ENCODE data around the gene HSD11B1.

Gene HSD11B1

DNA sequence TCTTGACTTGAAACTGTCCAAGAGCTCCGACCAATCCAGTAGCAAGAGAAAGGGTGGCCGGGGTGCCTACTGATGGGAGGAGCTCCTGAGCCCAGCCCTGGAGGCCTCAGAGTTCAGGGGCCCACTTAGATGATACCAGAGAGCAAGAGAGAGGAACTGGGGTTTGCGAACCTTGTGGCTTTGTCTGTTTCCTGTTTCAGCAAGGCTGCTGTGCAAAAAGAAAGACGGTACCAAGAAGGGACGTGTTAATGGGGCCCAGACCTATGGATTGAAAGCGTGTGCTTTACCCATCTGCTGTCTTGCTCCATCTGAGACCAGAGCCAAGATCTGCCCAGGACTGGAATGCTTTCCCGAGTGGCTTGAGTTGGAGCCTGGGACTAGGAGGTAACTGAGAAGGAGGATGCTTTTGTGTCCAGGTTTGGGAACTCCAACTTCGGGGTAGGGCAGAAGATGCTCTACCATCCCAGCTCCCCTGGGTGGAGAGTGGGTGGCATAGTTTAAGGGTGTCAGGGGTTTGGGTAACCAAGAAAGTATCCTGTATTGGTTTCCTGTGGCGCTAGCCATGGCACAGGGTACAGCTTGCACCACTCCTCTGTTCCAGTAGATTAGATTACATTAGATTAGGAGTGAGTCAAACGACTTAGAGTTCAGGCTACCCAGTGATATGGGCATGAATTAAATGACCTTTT is 51.4 kb downstream of the HSD11B1 start, which contains the start of gene TRAF3IP3:
TRAF3IP3 (plus strand) TSS at position 128 of the 689 bp plus-strand sequence. CDS start 3,987 bp downstream, outside the sequence.
- DNase-seq (ENCODE audit: low spot score): no peak

DNA sequence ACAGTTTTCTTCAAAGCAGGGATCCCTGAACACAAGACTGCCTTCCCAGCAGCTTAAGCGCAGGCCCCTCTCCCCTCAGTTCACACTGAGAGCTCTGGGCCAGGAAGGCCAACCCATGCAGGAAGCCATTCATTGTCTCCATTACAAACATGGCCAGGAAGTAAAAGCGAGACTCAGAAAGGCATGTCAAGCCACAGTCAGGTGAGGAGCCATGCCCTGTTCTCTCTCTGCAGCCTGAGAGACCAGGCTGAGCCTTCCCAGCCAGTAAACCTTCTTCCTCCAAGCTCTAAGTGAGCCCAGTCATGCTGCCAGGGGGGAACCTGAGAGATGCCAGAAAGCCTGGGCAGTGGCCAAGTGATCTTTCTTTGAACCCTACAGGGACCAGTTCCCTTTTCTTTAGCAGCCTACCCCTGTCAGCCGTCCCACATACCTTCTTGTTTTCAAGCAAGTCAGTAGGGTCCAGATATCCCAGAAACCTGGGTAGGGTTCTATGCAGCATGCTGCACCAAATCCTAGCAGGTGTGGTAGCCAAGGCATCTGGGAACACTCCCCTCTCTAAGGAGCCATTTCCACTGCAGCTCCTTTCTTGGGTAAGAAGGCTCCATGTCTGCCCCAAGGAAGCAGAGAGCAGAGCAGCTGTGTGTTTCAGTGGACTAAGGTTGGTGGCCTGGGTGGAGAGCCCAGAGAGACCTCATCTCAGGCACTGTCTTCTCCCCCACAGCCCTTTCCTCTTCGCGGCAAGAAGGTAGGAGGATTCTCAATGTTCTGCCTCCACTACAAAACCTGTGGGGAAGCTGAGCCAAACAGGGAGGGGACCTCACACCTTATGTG is 52.2 kb downstream of the HSD11B1 start:
- DNase-seq (ENCODE audit: low spot score): no peak

DNA sequence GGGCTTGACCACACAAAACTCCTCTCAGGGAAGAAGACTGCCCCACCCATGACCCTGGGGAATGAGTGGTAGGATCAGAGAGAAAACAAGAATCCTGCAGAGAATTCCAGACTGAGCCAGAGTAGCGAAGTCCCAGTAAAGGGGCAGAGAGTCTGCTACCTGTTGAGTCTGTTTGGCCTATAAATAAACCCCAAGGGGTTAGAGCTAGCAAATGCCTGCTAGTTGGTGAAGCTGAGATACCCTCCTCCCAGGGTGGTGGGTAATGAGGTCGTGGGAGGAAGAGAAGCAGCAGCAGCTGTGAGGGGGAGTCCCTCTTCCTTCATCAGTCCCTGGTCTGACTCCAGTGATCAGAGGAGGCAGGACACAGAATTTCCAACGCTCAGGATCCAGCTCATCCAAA is 53.8 kb downstream of the HSD11B1 start:
- no peak for DNase-seq (ENCODE audit: low spot score)

DNA sequence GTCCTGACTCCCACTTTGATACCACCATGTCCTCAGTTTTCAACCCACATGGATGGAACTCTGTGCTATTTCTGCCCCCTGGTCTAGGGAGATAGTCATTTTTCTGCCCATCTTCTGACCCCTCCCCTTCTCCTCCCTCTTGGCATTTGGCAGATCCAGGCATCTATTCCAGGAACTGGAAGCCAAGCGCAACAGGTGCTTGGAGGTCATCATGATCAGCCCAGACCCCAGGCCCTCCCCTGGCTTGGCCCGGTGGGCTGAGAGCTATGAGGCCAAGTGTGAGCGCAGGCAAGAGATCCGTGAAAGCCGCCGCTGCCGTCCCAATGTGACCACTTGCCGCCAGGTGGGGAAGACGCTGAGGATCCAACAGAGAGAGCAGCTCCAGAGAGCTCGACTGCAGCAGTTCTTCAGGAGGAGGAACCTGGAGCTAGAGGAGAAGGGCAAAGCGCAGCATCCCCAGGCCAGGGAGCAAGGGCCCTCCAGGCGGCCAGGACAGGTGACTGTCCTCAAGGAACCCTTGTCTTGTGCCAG is 55.2 kb downstream of the HSD11B1 start:
- no peak for DNase-seq (ENCODE audit: low spot score)

DNA sequence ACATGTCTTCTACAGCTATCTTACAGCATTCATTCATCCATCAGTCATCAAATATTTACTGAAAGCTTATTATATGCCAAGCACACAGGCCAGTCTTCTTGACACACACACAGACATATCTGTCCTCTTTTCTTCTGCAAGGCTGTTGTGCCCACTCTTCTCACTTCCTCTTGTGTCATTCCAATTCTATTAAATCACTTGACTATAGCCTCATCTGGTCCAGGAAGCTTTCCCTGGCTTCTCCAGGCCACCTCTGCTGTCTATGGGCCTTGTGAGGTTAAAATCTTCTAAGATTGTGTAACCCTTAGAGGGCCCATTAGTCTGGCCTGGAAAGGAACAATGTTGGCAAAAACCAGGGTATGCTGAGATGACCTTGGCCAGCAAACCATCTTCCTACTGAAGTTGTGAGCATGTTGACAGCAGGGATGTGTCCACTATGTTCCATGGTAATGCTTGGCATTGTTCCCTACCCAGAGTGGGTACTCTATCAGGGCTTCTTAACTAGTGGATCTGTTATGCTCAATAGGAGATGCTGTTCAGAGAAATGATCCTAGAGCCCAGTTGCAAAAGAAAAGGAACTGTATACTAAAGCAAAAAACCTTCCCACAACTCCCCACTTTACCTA is 56.5 kb downstream of the HSD11B1 start:
- DNase-seq (ENCODE audit: low spot score): no peak

DNA sequence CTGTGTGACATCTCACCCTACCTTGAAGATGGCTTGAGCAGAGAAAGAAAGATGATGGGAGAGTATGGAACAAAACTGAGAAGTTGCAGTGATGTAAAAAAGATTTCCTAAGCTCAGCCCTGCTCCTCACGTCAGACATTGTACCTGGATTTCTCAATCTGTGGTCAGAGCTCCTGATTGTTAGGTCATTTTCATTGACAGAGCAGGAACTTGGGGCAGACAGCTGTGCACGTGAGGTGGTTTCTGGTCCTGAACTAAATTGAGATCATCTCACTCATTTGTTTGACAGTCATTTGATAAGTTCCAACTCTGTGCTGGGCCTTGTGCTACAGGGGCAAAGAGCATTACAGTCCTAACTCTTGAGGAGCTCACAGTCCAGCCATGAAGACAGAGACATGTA is 61.4 kb downstream of the HSD11B1 start:
- DNase-seq (ENCODE audit: low spot score): no peak

DNA sequence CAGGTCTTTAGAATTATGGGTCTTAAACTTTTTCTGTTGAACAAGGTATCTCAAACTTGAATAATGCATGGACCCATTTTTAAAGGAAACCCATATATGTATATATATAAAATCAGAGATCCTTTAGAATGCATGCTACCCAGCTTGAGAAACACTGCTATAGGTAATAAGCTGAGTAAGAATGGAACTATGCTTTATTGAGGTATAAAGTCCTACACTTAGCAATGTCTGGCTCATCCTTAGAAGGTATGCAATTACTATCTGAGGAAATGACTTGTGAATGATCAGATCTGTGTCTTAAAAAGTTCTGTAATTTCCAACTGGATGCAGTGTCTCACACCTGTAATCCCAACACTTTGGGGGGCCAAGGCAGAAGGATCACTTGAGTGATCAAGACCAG is 62.5 kb downstream of the HSD11B1 start:
- DNase-seq (ENCODE audit: low spot score): no peak

DNA sequence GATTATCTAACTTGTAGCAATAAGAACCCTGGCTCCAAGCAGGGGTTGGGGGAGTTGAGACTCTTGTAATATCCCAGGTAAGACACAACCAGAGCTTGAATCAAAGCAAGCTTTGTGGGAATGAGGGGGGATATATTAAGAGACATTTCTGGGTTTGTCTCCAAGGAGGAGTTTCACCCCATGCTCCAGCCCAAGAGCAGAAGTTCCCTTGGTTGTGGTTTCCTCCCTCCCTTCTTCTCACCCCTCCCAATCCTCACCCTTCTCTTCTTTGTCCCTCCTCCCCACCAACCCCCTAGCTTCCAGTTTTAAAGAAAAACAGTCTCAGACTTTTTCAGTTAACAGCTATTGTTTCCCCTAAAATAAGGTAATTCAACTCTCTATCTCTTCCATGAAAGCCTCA is 63.1 kb downstream of the HSD11B1 start:
- no peak for DNase-seq (ENCODE audit: low spot score)

DNA sequence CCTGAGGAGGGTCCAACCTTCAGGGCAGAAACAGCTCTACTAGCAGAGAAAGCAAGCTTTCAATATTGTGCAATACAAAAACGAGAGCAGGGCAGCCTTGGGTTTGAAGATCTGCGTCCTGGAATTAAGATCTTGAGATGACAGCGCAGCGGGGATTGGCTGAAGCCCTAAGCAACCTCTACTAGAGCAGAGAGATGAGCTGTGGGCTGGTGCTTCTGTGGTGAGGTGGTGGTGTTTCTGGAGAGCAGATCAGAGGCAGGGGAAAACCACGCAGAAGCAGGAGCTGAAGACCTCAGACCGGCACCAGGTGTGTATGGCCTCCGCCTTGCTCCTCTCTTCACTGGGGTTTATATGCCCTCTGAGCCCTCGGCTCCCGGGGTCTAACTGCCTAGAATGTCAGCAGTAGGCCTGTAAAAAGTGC is 63.7 kb downstream of the HSD11B1 start:
- no peak for DNase-seq (ENCODE audit: low spot score)

DNA sequence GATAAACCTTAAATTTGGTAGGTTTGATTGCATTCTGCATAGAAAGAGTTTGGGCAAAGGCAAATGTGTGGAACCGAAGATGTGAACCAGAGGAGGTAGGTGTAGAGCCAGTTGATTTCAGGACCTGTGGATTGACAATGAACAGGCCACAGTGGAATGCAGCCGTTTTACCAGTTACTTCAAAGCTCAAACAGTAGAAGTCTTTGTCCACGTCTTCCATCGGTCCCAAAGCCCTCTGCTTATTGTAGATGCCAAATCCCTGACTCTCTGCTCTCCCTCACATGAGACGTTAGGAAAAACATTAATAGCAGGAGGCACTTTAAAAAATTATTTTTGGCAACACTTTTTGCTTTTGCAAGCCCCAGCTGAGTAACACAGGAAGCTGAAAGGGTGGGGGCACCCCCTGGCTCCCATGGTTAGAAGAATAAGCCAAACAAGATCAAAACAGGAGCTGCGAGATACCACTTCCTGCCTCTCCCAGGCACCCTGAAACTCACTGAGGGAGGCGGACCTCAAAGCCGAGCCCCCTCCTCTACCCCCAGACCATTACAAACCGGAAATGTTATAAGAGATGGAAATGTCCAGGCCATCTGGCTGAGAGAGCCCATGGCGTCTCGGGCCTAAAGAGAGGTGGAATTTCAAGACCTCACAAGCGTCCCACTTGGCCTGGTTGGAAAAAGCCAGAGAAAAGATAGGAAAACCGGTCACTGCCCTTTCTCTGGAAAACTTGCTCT is 64.7 kb downstream of the HSD11B1 start:
- no peak for DNase-seq (ENCODE audit: low spot score)

DNA sequence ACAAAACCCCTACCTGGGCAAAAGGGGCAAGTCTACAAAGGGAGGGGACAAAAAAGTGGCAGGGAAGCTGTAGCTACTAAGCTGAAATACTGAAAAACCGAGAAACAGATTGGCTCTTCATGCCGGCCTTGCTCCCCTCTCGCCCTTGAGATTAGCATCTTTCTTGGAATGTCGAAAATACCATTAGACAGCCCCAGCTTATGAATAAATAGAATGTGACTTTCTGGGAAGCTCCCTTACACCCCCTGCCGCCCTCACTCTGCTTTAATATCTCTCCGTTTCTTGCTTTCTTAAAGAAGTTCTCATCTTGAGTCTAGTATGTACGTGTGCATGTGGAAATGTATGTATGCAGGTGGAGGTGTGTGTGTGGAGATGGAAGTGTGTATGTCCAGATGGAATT is 65.3 kb downstream of the HSD11B1 start:
- no peak for DNase-seq (ENCODE audit: low spot score)

DNA sequence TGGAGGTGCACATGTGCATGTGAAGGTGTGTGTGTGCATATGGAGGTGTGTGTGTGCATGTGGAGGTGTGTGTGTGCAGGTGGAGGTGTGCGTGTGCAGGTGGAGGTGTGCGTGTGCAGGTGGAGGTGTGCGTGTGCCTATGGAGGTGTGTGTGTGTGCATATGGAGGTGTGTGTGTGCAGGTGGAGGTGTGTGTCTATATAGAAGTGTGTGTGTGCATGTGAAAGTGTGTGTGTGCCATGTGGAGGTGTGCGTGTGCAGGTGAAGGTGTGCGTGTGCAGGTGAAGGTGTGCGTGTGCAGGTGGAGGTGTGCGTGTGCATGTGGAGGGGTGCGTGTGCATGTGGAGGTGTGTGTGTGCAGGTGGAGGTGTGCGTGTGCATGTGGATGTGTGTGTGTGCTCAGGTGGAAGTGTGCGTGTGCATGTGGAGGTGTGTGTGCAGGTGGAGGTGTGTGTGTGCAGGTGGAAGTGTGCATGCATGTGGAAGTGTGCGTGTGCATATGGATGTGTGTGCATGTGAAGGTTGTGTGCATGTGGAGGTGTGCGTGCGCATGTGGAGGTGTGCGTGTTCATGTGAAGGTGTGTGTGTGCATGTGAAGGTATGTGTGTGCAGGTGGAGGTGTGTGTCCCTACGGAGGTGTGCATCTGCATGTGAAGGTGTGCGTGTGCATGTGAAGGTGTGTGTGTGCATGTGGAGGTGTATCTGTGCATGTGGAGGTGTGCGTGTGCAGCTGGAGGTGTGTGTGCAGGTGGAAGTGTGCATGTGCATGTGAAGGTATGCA is 66.2 kb downstream of the HSD11B1 start:
- no peak for DNase-seq (ENCODE audit: low spot score)

DNA sequence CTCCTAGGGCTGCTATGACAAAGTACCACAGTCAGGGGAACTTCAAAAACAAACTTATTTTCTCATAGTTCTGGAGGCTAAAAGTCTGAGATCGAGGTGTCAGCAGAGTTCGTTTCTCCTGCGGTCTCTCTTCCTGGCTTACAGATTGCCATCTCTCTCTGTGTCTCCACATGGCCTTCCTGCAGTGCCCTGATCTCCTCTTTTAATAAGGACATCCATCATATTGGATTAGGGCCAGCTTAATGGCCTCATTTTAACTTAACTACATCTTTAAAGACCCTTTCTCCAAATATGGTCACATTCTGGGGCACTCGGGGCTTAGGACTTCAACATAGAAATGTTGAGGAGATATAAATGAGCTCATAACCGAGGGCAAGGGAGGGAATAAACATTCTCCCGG is 67.5 kb downstream of the HSD11B1 start:
- no peak for DNase-seq (ENCODE audit: low spot score)

DNA sequence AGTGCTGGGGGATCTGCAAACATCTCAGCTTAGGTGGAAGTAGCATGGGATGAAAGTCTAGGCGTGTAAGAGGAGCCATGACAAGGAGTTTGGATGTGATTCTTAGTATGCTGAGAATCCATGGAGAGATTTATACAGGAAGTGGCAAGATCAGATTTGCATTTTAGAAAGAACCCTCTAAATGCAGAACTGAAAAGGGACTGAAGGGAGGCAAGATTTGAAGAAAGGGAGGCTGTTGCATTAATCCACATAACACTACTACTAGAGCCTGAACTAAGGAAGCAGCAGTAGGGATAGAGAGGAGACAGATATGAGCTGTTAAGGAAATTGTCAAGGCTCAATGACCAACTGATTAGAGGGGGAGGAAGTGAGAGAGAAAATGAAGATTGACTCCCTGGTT is 69.9 kb downstream of the HSD11B1 start:
- DNase-seq (ENCODE audit: low spot score): no peak

DNA sequence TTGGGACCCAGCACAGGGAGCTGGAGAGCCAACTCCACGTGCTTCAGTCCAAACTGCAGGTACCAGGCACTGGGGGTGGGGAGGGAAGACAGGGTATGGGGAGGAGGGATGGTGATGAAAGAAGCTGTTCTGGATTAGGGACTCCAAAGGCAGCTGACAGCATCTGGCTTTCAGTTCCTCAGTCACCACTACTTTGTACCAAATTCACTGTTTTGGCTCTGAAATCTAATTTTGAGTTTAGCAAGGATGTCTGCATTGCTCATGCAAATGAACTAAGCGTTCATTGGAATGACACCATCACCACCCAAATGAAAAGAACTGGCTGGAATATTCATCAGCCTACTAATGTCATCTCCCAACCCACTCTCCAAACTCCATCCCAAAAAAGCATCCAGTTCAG is 71.0 kb downstream of the HSD11B1 start:
- no peak for DNase-seq (ENCODE audit: low spot score)

DNA sequence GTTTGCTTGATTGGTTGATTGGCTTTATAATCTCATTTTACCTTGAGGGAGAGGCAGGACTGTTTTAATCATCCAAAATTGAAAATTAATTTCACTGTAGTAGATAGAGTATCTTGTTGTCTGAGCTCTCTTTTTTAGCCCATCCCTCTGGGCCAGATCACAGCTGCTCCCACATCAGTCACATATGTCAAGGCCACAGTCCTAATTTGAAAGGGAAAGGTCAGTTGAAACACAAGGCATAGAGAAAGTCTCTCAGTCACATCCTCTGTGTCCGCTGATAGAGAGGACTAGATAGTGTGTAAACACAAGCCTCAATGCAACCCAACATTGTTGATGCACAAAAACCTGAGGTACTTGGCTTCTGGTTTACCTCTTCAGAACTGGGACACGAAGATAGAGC is 72.9 kb downstream of the HSD11B1 start:
- no peak for DNase-seq (ENCODE audit: low spot score)

DNA sequence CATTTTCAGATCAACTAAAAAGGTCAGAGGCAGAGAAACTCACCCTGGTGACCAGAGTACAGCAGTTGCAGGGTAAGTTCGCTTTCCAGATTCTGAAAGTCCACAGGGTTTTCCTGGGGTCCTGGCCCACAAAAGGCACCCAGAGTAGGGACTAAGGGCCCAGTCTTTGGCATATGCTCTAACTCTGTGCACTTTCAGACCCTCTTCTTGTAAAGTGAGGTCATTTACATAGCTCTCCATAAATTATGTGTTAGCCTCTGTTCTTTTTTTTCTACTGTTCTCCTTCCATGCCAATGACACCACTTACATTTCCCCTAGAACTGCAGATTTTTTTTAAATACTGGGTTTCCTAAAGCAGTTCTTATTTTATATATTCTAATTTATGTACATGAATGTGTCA is 73.5 kb downstream of the HSD11B1 start:
- no peak for DNase-seq (ENCODE audit: low spot score)

DNA sequence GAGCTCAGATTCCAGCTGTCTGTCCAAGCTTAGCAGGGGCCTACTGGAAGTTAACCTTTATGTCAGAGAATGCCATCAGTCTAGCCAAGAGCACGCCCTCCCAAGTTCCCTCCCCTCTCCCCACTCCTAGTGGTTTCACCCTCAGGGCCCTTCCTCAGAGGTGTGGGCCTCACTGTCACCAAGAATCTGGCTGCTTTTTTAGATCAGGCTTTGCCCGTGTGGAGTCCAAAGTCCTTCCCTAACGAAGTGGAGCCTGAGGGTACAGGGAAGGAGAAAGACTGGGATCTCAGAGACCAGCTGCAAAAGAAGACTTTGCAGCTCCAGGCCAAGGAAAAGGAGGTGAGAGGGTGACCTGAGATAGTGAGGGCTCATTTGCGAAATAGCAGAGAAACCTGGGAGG is 75.6 kb downstream of the HSD11B1 start:
- no peak for DNase-seq (ENCODE audit: low spot score)

DNA sequence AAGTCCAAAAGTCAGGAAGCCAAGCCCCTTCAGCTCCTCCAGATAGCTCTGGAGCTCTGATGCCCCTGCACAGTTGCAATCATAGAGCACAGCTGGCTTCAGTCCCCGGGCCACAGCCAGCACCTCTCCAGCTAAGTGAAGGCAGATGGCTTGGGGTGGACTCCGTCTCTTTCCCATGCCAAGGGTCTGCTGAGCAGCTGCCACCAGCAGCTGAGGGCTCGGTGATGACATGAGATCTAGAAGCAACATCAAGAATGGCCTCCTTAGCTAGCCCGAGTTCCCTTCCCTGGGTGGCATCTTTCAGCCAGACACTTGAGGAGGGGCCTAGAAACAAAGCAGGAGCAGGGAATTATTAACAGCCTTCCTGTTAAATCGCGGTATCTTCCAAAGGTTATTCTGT is 78.7 kb downstream of the HSD11B1 start:
- no peak for DNase-seq (ENCODE audit: low spot score)
